ENCODE results near the gene FAM53B.
A peak's percentile ranks its signal among the peaks of the same experiment; 100 is the strongest.

Gene FAM53B

GRCh38 chr10:124660404-124661125 is 83.6 kb downstream of the FAM53B start:
- DNase-seq, result no peak

GRCh38 chr10:124659380-124659779 is 84.8 kb downstream of the FAM53B start:
- DNase-seq, result no peak

GRCh38 chr10:124658591-124659242 is 85.5 kb downstream of the FAM53B start:
- DNase-seq, result no peak

DNA sequence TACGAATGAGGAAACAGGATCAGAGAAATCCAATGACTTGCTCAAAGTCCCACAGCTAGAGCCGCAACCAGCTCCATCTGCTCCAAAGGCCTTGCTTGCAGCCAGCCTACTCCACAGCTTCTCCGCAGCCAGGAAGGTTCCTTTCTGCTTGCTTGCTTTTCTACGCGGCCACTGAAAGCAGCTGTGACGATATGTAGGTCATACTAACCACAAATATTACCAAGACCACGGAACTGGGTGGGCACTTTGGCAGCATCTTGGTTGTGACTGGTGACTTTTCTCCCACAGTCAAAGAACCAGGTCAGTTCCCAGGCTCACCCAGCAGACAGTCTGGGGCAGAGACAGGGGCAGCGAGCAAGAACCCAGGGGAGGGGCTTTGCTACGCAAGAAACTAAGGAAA is 86.4 kb downstream of the FAM53B start:
- no peak for DNase-seq

GRCh38 chr10:124656541-124656940 is 87.6 kb downstream of the FAM53B start:
- DNase-seq, result no peak

DNA sequence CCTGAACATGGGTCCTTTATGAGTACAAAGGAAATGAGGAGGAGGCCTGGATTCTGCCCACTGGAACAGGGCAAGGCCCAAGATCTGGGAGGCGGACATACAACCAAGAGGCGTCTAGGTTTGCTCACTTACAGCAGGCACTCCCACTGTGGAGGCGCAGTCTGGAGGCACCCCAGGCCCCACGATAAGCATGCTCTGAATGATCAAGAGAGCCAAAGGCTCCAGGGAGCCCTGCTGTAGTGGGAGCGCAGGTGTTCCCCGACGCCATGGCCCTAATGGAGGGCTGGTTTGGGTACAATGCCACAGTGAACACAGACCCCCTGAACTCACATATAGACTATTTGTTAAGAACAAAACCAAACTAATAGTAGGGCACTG is 88.1 kb downstream of the FAM53B start:
- no peak for DNase-seq

DNA sequence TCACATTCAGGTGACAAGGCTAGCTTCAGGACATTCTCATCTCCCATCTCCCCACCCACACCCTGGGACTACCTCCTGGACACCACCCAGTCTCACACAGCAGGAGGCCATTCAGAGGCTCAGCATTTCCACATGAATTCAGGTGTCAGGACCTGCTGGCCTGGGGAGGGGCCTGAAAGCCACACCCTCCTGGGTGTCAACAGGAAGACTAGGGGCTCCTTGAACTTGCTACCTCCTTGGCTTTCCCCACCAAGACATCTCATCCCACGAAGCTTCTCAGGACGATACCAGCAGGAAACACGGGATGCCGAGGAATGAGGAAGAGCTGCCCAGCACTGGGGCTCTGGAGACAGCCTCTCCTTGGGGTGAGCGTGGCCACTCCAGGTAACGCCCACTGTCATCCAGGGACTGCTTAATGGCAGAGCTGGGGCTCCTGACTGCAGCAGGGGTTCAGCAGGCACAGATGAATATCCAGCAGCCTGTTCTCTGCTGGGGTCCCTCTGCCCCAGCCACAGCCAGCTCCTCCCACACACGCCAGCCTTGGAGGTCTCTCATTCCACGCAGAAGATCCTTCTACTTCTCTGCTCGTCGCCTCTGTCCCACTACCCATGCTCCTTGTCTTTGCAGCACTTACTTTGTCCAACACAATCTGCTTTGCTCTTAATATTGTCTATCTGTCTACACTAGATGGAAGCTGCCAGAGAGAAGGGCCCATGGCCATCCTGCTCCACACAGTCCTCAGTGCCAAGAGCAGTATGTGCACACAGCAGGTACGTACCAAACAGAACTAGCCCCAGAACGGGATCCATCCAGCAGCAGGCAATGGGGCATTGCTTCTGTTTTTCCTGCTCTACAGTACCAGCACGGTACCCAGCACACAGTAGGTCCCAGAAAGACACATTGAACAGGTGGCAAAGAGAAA is 88.7 kb downstream of the FAM53B start:
- no peak for DNase-seq

DNA sequence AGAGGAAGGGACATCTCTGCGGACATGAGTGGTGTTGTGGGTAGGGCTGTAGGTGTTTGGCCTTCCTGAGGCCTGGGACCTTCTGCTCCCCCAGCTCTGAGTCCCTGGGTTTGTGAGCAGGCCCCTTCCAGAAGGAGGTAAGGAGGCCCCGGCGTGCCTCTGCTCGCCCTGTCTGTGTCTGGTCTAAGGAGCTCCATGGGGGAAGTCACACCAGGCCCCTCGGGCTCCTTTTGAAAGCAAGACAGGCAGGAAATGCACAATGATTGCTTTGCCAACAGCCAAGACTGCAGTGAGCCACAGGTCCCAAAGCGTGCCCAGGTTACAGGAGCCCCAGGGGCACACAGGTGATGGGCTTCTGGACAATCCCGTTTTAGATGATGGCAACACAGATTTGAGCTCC is 89.5 kb downstream of the FAM53B start:
- no peak for DNase-seq

DNA sequence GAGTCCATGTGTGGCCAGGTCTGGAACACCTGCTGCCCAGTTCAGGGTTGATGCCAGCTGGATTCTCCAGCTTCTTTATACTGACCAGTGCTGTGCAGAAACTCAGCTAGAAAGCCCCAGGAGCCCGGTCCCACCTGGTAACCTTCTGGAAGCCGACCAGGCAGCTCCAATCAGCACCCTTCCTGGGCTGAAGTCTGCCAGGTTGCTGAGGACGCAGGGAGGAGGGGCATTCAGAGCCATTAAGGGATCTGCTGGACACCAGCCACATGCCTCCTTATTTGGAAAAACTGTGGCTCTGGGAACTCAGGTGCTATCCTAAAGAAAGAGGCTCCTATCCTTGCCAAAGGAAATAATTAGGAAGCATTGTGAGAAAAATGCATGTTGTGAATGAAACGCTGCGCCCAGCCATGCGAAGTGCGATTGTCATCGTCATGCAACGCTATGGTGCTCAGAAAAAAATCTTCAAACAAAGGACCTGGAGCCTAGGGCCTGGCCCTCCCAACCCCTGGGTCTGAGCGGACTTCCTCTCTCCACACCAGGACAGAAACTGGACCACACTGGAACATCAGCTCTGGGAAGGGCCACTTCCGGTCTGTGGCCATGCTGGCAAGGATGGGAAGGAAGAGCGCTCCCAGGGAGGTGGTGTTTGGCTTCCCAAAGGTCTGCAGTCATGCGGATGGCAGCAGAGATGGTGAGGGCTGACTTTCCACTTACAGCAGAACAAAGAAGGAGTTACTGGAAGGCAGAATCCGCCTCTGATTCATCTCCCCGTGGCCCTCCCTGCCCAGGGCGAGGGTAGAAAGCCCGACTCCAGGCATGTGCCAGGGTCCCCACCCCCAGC is 90.1 kb downstream of the FAM53B start:
- DNase-seq, result no peak

- DNase-seq, result no peak
Observed at GRCh38 chr10:124653311-124653710, 90.9 kb downstream of the FAM53B start.

- DNase-seq, result no peak
Observed at GRCh38 chr10:124652701-124653100, 91.5 kb downstream of the FAM53B start.

DNA sequence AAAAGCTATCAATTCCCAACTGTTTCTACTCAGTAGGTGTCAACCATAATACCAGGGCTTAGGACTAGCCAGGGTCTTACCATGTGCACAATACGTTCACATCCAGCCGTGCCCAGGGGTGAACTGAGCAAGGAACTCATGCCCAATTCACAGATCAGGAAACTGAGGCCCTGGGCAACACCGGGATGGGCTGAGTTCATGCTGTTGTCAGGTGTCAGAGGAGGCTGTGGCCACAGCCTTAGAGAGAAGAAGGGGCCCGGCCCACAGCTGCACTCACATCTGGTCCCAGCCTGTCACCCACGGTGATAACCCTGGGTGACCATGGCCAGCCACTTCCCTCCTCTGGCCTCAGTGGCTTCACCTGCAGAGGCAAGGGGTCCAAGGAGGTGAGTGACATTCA is 92.0 kb downstream of the FAM53B start:
- DNase-seq, result no peak

DNA sequence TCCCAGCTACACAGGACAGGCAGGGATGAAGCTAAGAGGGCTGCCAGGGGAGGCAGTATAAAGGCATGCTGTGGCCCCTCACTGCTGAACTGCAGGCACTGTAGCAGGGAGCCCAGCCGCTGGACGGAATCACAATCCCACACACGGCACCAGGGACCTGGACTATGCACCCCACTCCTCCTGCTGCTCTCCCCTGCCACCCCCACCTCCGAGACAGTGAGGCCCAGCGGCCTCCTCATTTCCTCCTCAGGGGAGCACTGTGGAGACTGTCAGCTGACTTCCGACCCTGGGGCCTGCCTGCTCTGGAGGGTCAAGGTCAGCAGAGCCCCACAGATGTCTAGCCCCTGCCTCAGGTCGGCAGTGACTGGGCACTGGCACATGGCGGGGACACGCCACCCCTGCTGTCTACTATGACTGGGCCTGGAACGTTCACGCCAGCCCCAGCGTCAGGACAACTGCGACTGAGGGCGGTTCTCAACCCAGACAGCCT is 92.7 kb downstream of the FAM53B start:
- no peak for DNase-seq

DNA sequence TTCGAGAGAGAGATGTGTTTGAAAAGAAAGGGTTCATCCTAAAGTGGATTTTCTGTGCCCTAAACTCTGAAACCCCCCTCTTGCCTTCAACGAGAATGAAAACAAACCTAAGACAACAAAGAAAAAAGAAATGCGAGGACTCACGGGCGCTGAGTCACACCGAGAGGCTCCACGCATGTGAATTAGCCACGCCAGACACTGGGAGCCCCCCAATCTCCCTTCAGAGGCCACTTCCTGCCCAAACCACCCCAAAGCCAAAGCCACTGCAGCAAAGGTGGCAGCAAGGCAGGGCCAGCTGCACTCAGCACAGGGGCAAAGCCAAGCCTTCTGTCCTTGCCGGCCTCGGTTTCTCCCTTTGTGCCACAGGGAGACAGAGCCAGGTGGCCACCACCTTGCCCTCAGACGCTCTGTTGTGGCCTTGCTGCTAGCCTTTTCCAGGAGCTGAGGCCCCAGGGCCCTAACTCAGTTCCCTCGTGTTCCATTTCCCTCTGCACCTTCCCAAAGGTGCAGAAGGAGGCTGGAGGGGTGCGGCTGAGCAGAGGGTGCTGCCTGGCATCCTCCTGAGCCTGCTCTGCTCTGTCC is 93.3 kb downstream of the FAM53B start:
- no peak for DNase-seq

DNA sequence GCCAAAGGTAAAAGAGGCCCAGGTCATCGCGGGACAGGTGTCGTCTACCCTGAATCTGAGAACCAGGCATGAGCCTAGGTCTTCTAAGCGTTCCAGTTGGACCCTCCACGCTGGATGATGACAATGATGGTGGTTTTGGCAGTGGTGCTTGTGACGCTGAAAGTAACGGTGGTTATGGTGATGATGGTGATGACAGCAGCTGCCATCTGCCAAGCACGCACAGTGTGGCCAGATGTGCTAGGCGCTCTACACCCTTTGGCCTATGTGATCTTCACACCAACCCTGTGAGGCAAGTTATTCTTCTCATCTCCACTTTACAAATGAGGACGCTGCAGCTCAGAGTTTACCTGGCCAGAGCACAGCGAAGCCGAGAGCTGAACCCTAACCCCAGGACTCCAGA is 93.9 kb downstream of the FAM53B start:
- DNase-seq, result no peak

- no peak for DNase-seq
Observed at GRCh38 chr10:124649214-124649613, 95.0 kb downstream of the FAM53B start.

DNA sequence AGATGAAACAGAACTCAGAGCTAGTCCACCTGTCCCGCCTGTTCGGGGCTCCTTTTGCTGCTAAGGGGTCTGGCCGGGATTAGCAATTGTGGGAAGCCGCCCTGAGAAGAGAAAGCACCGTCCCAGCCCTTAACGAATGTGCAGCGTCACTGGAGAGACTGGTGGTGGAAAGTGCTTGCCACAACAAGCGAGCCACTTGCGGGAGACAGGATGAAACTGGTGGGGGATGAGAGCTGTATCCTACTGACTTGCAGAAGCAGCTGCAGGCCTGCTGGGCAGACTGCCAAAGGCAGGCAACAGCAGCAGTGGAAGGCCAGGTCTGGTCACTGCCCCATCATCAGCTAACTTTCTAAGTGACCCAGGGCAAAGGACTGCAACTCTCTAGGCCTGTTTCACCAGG is 95.4 kb downstream of the FAM53B start:
- peak; percentile 96 for DNase-seq

DNA sequence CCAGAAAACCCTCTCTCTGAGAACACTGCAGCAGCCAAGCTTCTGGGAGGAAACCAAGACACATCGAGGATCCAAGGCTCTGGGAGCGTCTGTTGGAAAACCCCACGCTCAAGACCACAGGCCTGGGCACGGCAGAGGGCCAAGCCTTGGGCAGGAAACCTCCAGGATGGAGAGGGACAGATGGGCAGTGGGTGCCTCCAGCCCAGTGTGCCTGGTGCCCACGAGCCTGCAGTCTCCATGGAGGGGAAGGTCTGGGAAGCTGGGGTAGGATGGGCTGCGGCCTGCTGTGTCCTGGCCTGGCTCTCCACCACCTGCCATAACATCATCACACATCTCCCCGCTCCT is 96.1 kb downstream of the FAM53B start:
- no peak for DNase-seq

DNA sequence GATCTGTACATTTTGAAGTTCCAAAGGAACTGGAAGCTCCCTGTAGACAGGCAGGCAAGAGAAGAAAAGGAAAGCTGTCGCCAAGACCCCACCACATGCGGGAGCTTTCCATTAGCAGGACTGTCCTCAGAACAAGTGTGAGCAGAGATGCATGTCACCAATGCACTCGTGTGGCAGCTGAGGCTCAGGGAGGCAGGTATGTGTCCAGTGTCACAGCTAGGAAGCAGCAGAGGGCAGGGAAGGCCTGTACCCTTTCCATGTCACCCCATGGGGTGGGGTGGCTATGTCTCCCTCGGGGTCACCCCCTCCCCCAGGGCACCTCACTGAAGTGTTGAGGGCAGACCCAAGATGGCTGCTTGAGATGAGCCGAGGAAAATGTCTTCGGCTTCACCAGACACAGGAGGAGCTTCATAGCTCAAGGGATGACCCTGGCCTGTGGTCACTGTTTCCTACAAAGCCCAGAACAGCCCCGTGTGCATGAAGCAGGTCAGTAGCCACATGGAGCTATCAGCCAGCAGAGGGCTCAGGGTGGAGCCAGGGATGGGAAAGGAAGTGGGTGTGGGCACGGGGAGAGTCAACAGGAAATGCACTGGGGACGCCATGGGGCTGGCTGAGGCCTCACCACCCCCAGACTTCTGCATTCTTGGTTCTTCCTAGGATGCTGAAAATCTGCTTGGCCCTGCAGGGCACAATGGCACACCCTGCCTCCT is 96.6 kb downstream of the FAM53B start:
- DNase-seq, result peak; percentile 68

DNA sequence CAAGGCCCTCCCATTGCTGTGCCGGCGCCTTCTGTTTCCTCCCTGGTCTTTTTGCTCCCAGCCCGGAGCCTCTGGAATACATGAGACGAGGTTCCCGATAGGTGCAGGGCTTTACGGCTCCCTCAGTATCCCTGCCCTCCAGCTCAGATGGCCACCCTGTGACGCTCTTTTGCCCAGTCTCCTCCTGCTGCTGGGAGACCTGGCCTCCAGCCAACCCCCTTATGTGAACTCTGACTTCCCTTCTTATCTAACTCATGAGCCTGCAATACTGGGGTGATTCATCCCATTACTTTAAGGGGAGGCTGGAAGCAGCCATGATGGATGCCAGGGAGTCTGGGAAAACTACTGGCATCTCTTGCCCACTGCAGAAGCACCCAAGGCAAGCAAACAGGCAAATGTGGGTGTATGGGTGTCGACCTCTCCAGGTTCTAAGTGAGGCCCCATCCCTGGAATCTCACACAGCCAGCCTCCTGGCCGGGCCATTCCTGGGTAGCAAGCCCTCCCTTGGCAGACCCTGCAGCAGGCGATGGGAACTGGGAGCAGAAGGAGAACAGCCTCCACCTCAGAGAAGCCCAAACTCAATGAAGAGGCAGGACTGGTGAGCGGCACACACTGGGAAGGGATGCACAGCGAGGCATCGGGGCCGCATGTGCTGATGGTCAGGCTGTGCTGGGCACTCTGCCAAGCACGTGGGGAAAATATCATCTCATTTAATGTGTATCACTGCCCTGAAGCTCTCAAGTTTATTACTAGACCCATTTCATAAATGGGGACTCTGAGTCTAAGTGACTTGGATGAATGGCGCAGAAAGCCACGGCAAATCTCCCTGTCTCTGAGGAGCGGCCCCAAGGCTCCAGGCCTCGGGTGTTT is 97.5 kb downstream of the FAM53B start:
- DNase-seq, result no peak
